HL-60 (cell line): Measurements from ENCODE around the gene KRTAP22-2.

Experiments
- CTCF ChIP-seq: IDR thresholded peaks from one replicate; pipeline ENCODE4 v1.5.1; 2011; ENCODE audit warnings: low read length, control low read depth, inconsistent platforms; ENCODE audit not compliant: insufficient read depth
- GABPA ChIP-seq: IDR thresholded peaks from 2 replicates; pipeline ENCODE4 v1.6.1; 2012; ENCODE audit warnings: low read depth
- POLR2AphosphoS5 ChIP-seq: IDR thresholded peaks from 2 replicates; pipeline ENCODE4 v1.6.1; 2012; ENCODE audit warnings: low read depth
- REST ChIP-seq: IDR thresholded peaks from 2 replicates; pipeline ENCODE4 v1.6.1; 2012; ENCODE audit warnings: low read depth; ENCODE audit not compliant: insufficient replicate concordance

GRCh38 chr21:30582870-30583269 lies 7.3 kb downstream of the KRTAP22-2 start:
- no peak for TF ChIP-seq CTCF
- TF ChIP-seq POLR2AphosphoS5, result no peak
- no peak for TF ChIP-seq REST
- no peak for TF ChIP-seq GABPA
